NCI-H510A treated with DMSO at 0.1 percent for 48 hours (cell line): Measurements from ENCODE around the gene BTNL3.
"Not testable (repeated sequence)": the region's sequence is repeated elsewhere in the genome, so short reads cannot be mapped to it uniquely, and the experiment has no call there.

Experiments used
- DNase-seq: peaks from one replicate; lab custom pipeline; 2025; lab: John Stamatoyannopoulos, UW

BTNL3 gene

GRCh38 chr5:181024245-181025064, 35.8 kb downstream of the BTNL3 start:
- DNase-seq: no peak

- DNase-seq: no peak
These were observed 38.9 kb downstream of the BTNL3 start for GRCh38 chr5:181027452-181028031.

GRCh38 chr5:181028032-181028819, 39.6 kb downstream of the BTNL3 start:
- no peak for DNase-seq

GRCh38 chr5:181031716-181032115, 43.1 kb downstream of the BTNL3 start:
- no peak for DNase-seq

- DNase-seq: no peak
These were observed 47.6 kb downstream of the BTNL3 start for GRCh38 chr5:181035991-181036815.

GRCh38 chr5:181036816-181037364, 48.2 kb downstream of the BTNL3 start:
- no peak for DNase-seq

- DNase-seq: no peak
These were observed 48.8 kb downstream of the BTNL3 start for GRCh38 chr5:181037365-181037861.

GRCh38 chr5:181039471-181039870, 50.8 kb downstream of the BTNL3 start:
- DNase-seq: no peak

- no peak for DNase-seq
These were observed 51.4 kb downstream of the BTNL3 start, which contains the start of gene BTNL9 for GRCh38 chr5:181039931-181040630. TSS of gene BTNL9 (plus strand) at chr5:181040266. CDS start at chr5:181045490, 5,224 bp downstream.

- no peak for DNase-seq
These were observed 51.9 kb downstream of the BTNL3 start for GRCh38 chr5:181040631-181040945.

- no peak for DNase-seq
These were observed 52.4 kb downstream of the BTNL3 start for GRCh38 chr5:181041043-181041442.

GRCh38 chr5:181042036-181042713, 53.5 kb downstream of the BTNL3 start:
- DNase-seq: no peak

GRCh38 chr5:181042722-181043121, 54.1 kb downstream of the BTNL3 start:
- no peak for DNase-seq

- no peak for DNase-seq
These were observed 54.8 kb downstream of the BTNL3 start for GRCh38 chr5:181043285-181044092.

GRCh38 chr5:181044093-181044599, 55.5 kb downstream of the BTNL3 start:
- DNase-seq: no peak

- DNase-seq: no peak
These were observed 56.1 kb downstream of the BTNL3 start for GRCh38 chr5:181044662-181045305.

GRCh38 chr5:181045316-181045715, 56.7 kb downstream of the BTNL3 start:
- no peak for DNase-seq

GRCh38 chr5:181045857-181046256, 57.2 kb downstream of the BTNL3 start:
- not testable (repeated sequence) for DNase-seq

- DNase-seq: no peak
These were observed 58.6 kb downstream of the BTNL3 start for GRCh38 chr5:181047288-181047687.
